Measurements from ENCODE around the gene ZNF236. TPM values are rescaled to one million over a fixed set of nuclear protein-coding genes. Genes with fewer than 3 reads are reported as not detected.

Gene ZNF236
- total and polyA plus RNA-seq, 10 of the 15 experiments (the other 5 are each of a cell fraction or from before 2014, with no cell fraction given), result 1.0 to 14.4 (median 5.9) TPM

GRCh38 chr18:76980663-76981395 is 158.5 kb downstream of the ZNF236 start:
- intact Hi-C loops (cut with micrococcal nuclease; ENCODE audit: unreplicated experiment), result loop anchor here (2.0 kb wide), 1 partner anchor 16 kb away; no protein-coding TSS in a partner anchor
- CTCF ChIA-PET, result interaction anchor here (1.2 to 12.7 kb wide), 15 partner anchors 15 to 231 kb away, joined by 3 to 236 read pairs (median 10); no protein-coding TSS in a partner anchor
- no peaks in the 10 kb centered on the region for H3K79me2 ChIP-seq (ENCODE audit: control insufficient read depth, insufficient read depth, low read length)
- no peak; the same call in 1 of the 2 replicates for TF ChIP-seq NFIC (IDR thresholded peaks at IDR 0.05; ENCODE audit: low read depth, low read length)
- TF ChIP-seq PAX5 (IDR thresholded peaks at IDR 0.05; ENCODE audit: borderline replicate concordance, low read depth, low read length), result peak; percentile 95
- 0 out of 2 replicates have a peak, but pooled peaks have one; percentile 36 for TF ChIP-seq TCF12 (IDR thresholded peaks at IDR 0.05; ENCODE audit: low read depth, low read length)
- no peak for TF ChIP-seq JUNB (IDR thresholded peaks at IDR 0.05)
- H3K36me3 ChIP-seq (ENCODE audit: control insufficient read depth in 2 of 2, insufficient read depth in 2 of 2, low read length in 1 of 2), result no peaks in the 10 kb centered on the region
- H3K9ac ChIP-seq (ENCODE audit: control insufficient read depth, insufficient read depth, low read length), result peak overlapping the region; percentile 17; the same call in 1 of the 2 replicates
- H3K4me2 ChIP-seq (ENCODE audit: control insufficient read depth, insufficient read depth), result peak overlapping the region; percentile 48
- peak; percentile 38 for DNase-seq (ENCODE audit: low read depth, low spot score)
- TSS peak; percentile 91 for BruUV-seq (replicated peaks)
- H3K27ac ChIP-seq (ENCODE audit: control insufficient read depth, insufficient read depth), result peak overlapping the region; percentile 69
- POLR2A ChIA-PET, result interaction anchor here (1.5 kb wide), 1 partner anchor 16 kb away, joined by 3 read pairs; no protein-coding TSS in a partner anchor
- no peaks in the 10 kb centered on the region for H3K27me3 ChIP-seq (replicated peaks in 1 of 2; ENCODE audit: control insufficient read depth in 2 of 2, insufficient read depth in 2 of 2, low read length in 1 of 2)
- H3K9me3 ChIP-seq (replicated peaks; ENCODE audit: control insufficient read depth, insufficient read depth, low read length), result no peaks in the 10 kb centered on the region
- peak; percentile 59 for ATAC-seq
- peak overlapping the region; percentile 16; the same call in 1 of the 2 replicates for H3K4me3 ChIP-seq
- SMC1A ChIA-PET (ENCODE audit: uncharacterized antibody, unreplicated experiment), result interaction anchor here (0.6 to 7.6 kb wide), 15 partner anchors 11 to 179 kb away, joined by 3 to 140 read pairs (median 3); no protein-coding TSS in a partner anchor
- RAD21 ChIA-PET (ENCODE audit: unreplicated experiment), result interaction anchor here (0.6 to 5.5 kb wide), 14 partner anchors 14 to 231 kb away, joined by 3 to 70 read pairs (median 4); no protein-coding TSS in a partner anchor
- H4K20me1 ChIP-seq (ENCODE audit: control insufficient read depth, insufficient read depth), result no peaks in the 10 kb centered on the region
- H2AFZ ChIP-seq (ENCODE audit: control insufficient read depth, low read depth, low read length), result peak overlapping the region; percentile 66
- FAIRE-seq, result peak; percentile 65
- in situ Hi-C loops (cut with MboI), result loop anchor here (5.0 to 10.0 kb wide), 2 partner anchors 59 to 176 kb away; no protein-coding TSS in a partner anchor
- under 1% methylated on average over 23 of the region's 23 CpGs for WGBS (ENCODE audit: insufficient coverage, insufficient replicate concordance, low lambda C conversion rate, missing lambda C conversion rate)
- peaks cover 21% of the 10 kb centered on the region for H3K4me1 ChIP-seq (ENCODE audit: control insufficient read depth, insufficient read depth, low read length)
